HEK293 (cell line): ENCODE data around the gene CABLES2.

ENCODE experiments used
- HOXA7 ChIP-seq: sonication (generic); formaldehyde crosslinking; IDR thresholded peaks from 2 replicates; pipeline ENCODE4 v1.8.1; 2022; ENCODE audit warnings: missing genetic modification reagents, borderline replicate concordance
- KLF16 ChIP-seq: fragments of 450-650 bp; formaldehyde crosslinking; IDR thresholded peaks from 2 replicates; pipeline ENCODE4 v1.5.1; 2017; ENCODE audit warnings: missing biosample characterization, missing genetic modification characterization
- SCRT2 ChIP-seq: fragments of 450-650 bp; formaldehyde crosslinking; IDR thresholded peaks from 2 replicates; pipeline ENCODE4 v1.5.1; 2016; ENCODE audit warnings: missing biosample characterization, missing genetic modification characterization
- ZBTB7A ChIP-seq: fragments of 450-650 bp; formaldehyde crosslinking; IDR thresholded peaks from 2 replicates; pipeline ENCODE4 v1.5.1; 2016; ENCODE audit warnings: low read depth, missing biosample characterization, missing genetic modification characterization
- ZEB2 ChIP-seq: fragments of 450-650 bp; formaldehyde crosslinking; IDR thresholded peaks from 2 replicates; pipeline ENCODE4 v1.5.1; 2016; ENCODE audit warnings: missing biosample characterization, missing genetic modification characterization
- ZNF629 ChIP-seq: fragments of 450-650 bp; formaldehyde crosslinking; IDR thresholded peaks from 2 replicates; pipeline ENCODE4 v1.5.1; 2017; ENCODE audit warnings: missing biosample characterization, missing genetic modification characterization
- ZNF664 ChIP-seq: fragments of 450-650 bp; formaldehyde crosslinking; IDR thresholded peaks from 2 replicates; pipeline ENCODE4 v1.5.1; 2016; ENCODE audit warnings: missing biosample characterization, missing genetic modification characterization
- TF ChIP-seq, protein P1 (sequence below): fragments of 450-650 bp; formaldehyde crosslinking; IDR thresholded peaks from 2 replicates; pipeline ENCODE4 v1.5.1; 2016; ENCODE audit warnings: missing biosample characterization, missing genetic modification characterization
- TF ChIP-seq, protein P2 (sequence below): fragments of 450-650 bp; formaldehyde crosslinking; IDR thresholded peaks from 2 replicates; pipeline ENCODE4 v1.5.1; 2016; ENCODE audit warnings: missing biosample characterization, missing genetic modification characterization
- TF ChIP-seq, protein P3 (sequence below): fragments of 450-650 bp; formaldehyde crosslinking; IDR thresholded peaks from 2 replicates; pipeline ENCODE4 v1.5.1; 2016; ENCODE audit warnings: missing biosample characterization, missing genetic modification characterization
- TF ChIP-seq, protein P4 (sequence below): fragments of 450-650 bp; formaldehyde crosslinking; IDR thresholded peaks from 2 replicates; pipeline ENCODE4 v1.5.1; 2017; ENCODE audit warnings: missing biosample characterization, missing genetic modification characterization
- TF ChIP-seq, protein P5 (sequence below): fragments of 450-650 bp; formaldehyde crosslinking; IDR thresholded peaks from 2 replicates; pipeline ENCODE4 v1.5.1; 2016; ENCODE audit warnings: missing biosample characterization, missing genetic modification characterization
- TF ChIP-seq, protein P6 (sequence below): sonication (generic); formaldehyde crosslinking; IDR thresholded peaks from 2 replicates; pipeline ENCODE4 v1.8.1; 2022; ENCODE audit warnings: mild to moderate bottlenecking, moderate library complexity, missing genetic modification reagents
- TF ChIP-seq, protein P7 (sequence below): fragments of 450-650 bp; formaldehyde crosslinking; IDR thresholded peaks from 2 replicates; pipeline ENCODE4 v1.5.1; 2016; ENCODE audit warnings: missing biosample characterization, missing genetic modification characterization, low read depth
- TF ChIP-seq, protein P8 (sequence below): fragments of 450-650 bp; formaldehyde crosslinking; IDR thresholded peaks from 2 replicates; pipeline ENCODE4 v1.5.1; 2016; ENCODE audit warnings: missing biosample characterization, missing genetic modification characterization, borderline replicate concordance

The CABLES2 gene

DNA sequence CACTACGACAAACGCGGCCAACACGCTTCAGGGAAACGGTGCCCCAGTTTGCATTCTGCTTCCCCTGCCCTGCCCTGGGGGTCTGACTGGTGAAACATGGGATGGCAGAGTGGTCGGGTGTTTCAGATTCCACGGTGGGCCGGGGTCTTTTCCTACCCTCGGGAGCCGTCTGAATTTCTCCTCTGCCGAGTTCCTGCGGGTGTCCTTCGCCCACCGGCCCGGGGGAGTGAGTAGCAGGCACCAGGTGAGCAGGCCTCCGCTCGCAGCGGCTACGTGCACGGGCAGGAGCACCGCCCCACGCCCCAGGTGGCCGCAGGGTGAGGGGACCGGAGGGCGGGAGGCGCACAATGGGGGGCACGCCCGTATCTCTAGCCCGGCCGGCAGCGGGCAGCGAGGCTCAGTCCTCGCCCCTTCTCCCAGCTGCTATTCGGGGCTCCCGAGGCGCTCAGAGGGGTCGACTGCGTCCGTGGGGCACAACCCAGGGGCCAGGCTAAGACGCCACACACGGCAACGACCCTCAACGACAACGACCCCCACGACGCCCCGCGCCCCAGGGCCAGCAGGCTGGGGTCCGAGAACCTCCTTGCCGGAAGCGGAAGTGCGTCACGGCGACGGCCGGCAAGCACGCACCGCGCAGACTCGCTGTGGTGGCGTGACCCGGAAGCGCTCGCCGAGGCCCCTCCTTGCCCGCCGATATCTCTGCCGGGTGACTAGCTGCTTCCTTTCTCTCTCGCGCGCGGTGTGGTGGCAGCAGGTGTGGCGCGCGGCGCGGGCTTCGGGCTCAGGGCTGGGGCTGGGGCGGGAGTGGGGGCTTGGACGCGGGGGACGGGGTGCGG is 20.5 kb downstream of the CABLES2 start, which contains the start of gene RPS21 (continued):
- TF ChIP-seq, protein P1, sequence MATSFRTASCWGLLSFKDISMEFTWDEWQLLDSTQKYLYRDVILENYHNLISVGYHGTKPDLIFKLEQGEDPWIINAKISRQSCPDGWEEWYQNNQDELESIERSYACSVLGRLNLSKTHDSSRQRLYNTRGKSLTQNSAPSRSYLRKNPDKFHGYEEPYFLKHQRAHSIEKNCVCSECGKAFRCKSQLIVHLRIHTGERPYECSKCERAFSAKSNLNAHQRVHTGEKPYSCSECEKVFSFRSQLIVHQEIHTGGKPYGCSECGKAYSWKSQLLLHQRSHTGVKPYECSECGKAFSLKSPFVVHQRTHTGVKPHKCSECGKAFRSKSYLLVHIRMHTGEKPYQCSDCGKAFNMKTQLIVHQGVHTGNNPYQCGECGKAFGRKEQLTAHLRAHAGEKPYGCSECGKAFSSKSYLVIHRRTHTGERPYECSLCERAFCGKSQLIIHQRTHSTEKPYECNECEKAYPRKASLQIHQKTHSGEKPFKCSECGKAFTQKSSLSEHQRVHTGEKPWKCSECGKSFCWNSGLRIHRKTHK (tag by site-specific recombination) = no peak
- TF ChIP-seq, protein P2, sequence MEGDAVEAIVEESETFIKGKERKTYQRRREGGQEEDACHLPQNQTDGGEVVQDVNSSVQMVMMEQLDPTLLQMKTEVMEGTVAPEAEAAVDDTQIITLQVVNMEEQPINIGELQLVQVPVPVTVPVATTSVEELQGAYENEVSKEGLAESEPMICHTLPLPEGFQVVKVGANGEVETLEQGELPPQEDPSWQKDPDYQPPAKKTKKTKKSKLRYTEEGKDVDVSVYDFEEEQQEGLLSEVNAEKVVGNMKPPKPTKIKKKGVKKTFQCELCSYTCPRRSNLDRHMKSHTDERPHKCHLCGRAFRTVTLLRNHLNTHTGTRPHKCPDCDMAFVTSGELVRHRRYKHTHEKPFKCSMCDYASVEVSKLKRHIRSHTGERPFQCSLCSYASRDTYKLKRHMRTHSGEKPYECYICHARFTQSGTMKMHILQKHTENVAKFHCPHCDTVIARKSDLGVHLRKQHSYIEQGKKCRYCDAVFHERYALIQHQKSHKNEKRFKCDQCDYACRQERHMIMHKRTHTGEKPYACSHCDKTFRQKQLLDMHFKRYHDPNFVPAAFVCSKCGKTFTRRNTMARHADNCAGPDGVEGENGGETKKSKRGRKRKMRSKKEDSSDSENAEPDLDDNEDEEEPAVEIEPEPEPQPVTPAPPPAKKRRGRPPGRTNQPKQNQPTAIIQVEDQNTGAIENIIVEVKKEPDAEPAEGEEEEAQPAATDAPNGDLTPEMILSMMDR (tag by site-specific recombination) = peak; percentile 16; the same call in 1 of the 2 replicates
- 0 out of 2 replicates have a peak, but pooled peaks have one; percentile 31 for TF ChIP-seq SCRT2 (tag by site-specific recombination)
- TF ChIP-seq ZNF629 (tag by site-specific recombination) = peak; percentile 96
- peak; percentile 98 for TF ChIP-seq ZBTB7A (tag by site-specific recombination)
- TF ChIP-seq, protein P3, sequence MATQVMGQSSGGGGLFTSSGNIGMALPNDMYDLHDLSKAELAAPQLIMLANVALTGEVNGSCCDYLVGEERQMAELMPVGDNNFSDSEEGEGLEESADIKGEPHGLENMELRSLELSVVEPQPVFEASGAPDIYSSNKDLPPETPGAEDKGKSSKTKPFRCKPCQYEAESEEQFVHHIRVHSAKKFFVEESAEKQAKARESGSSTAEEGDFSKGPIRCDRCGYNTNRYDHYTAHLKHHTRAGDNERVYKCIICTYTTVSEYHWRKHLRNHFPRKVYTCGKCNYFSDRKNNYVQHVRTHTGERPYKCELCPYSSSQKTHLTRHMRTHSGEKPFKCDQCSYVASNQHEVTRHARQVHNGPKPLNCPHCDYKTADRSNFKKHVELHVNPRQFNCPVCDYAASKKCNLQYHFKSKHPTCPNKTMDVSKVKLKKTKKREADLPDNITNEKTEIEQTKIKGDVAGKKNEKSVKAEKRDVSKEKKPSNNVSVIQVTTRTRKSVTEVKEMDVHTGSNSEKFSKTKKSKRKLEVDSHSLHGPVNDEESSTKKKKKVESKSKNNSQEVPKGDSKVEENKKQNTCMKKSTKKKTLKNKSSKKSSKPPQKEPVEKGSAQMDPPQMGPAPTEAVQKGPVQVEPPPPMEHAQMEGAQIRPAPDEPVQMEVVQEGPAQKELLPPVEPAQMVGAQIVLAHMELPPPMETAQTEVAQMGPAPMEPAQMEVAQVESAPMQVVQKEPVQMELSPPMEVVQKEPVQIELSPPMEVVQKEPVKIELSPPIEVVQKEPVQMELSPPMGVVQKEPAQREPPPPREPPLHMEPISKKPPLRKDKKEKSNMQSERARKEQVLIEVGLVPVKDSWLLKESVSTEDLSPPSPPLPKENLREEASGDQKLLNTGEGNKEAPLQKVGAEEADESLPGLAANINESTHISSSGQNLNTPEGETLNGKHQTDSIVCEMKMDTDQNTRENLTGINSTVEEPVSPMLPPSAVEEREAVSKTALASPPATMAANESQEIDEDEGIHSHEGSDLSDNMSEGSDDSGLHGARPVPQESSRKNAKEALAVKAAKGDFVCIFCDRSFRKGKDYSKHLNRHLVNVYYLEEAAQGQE (tag by site-specific recombination) = 0 out of 2 replicates have a peak, but pooled peaks have one; percentile 13
- TF ChIP-seq KLF16 (tag by site-specific recombination) = peak; percentile 92
- no peak for TF ChIP-seq ZNF664 (tag by site-specific recombination)
- TF ChIP-seq, protein P4, sequence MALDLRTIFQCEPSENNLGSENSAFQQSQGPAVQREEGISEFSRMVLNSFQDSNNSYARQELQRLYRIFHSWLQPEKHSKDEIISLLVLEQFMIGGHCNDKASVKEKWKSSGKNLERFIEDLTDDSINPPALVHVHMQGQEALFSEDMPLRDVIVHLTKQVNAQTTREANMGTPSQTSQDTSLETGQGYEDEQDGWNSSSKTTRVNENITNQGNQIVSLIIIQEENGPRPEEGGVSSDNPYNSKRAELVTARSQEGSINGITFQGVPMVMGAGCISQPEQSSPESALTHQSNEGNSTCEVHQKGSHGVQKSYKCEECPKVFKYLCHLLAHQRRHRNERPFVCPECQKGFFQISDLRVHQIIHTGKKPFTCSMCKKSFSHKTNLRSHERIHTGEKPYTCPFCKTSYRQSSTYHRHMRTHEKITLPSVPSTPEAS (tag by site-specific recombination) = no peak
- TF ChIP-seq, protein P5, sequence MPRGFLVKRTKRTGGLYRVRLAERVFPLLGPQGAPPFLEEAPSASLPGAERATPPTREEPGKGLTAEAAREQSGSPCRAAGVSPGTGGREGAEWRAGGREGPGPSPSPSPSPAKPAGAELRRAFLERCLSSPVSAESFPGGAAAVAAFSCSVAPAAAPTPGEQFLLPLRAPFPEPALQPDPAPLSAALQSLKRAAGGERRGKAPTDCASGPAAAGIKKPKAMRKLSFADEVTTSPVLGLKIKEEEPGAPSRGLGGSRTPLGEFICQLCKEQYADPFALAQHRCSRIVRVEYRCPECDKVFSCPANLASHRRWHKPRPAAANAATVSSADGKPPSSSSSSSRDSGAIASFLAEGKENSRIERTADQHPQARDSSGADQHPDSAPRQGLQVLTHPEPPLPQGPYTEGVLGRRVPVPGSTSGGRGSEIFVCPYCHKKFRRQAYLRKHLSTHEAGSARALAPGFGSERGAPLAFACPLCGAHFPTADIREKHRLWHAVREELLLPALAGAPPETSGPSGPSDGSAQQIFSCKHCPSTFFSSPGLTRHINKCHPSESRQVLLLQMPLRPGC (tag by site-specific recombination) = 0 out of 2 replicates have a peak, but pooled peaks have one; percentile 14
- peak; percentile 72; the same call in 1 of the 2 replicates for TF ChIP-seq ZEB2 (tag by site-specific recombination)
- TF ChIP-seq HOXA7 (CRISPR knock-in tag) = no peak
- TF ChIP-seq, protein P6, sequence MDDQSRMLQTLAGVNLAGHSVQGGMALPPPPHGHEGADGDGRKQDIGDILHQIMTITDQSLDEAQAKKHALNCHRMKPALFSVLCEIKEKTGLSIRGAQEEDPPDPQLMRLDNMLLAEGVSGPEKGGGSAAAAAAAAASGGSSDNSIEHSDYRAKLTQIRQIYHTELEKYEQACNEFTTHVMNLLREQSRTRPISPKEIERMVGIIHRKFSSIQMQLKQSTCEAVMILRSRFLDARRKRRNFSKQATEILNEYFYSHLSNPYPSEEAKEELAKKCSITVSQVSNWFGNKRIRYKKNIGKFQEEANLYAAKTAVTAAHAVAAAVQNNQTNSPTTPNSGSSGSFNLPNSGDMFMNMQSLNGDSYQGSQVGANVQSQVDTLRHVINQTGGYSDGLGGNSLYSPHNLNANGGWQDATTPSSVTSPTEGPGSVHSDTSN = peak; percentile 66; the same call in 1 of the 2 replicates
- TF ChIP-seq, protein P7, sequence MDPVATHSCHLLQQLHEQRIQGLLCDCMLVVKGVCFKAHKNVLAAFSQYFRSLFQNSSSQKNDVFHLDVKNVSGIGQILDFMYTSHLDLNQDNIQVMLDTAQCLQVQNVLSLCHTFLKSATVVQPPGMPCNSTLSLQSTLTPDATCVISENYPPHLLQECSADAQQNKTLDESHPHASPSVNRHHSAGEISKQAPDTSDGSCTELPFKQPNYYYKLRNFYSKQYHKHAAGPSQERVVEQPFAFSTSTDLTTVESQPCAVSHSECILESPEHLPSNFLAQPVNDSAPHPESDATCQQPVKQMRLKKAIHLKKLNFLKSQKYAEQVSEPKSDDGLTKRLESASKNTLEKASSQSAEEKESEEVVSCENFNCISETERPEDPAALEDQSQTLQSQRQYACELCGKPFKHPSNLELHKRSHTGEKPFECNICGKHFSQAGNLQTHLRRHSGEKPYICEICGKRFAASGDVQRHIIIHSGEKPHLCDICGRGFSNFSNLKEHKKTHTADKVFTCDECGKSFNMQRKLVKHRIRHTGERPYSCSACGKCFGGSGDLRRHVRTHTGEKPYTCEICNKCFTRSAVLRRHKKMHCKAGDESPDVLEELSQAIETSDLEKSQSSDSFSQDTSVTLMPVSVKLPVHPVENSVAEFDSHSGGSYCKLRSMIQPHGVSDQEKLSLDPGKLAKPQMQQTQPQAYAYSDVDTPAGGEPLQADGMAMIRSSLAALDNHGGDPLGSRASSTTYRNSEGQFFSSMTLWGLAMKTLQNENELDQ (tag by site-specific recombination) = no peak
- TF ChIP-seq, protein P8, sequence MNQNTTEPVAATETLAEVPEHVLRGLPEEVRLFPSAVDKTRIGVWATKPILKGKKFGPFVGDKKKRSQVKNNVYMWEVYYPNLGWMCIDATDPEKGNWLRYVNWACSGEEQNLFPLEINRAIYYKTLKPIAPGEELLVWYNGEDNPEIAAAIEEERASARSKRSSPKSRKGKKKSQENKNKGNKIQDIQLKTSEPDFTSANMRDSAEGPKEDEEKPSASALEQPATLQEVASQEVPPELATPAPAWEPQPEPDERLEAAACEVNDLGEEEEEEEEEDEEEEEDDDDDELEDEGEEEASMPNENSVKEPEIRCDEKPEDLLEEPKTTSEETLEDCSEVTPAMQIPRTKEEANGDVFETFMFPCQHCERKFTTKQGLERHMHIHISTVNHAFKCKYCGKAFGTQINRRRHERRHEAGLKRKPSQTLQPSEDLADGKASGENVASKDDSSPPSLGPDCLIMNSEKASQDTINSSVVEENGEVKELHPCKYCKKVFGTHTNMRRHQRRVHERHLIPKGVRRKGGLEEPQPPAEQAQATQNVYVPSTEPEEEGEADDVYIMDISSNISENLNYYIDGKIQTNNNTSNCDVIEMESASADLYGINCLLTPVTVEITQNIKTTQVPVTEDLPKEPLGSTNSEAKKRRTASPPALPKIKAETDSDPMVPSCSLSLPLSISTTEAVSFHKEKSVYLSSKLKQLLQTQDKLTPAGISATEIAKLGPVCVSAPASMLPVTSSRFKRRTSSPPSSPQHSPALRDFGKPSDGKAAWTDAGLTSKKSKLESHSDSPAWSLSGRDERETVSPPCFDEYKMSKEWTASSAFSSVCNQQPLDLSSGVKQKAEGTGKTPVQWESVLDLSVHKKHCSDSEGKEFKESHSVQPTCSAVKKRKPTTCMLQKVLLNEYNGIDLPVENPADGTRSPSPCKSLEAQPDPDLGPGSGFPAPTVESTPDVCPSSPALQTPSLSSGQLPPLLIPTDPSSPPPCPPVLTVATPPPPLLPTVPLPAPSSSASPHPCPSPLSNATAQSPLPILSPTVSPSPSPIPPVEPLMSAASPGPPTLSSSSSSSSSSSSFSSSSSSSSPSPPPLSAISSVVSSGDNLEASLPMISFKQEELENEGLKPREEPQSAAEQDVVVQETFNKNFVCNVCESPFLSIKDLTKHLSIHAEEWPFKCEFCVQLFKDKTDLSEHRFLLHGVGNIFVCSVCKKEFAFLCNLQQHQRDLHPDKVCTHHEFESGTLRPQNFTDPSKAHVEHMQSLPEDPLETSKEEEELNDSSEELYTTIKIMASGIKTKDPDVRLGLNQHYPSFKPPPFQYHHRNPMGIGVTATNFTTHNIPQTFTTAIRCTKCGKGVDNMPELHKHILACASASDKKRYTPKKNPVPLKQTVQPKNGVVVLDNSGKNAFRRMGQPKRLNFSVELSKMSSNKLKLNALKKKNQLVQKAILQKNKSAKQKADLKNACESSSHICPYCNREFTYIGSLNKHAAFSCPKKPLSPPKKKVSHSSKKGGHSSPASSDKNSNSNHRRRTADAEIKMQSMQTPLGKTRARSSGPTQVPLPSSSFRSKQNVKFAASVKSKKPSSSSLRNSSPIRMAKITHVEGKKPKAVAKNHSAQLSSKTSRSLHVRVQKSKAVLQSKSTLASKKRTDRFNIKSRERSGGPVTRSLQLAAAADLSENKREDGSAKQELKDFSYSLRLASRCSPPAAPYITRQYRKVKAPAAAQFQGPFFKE (tag by site-specific recombination) = peak; percentile 62; the same call in 1 of the 2 replicates
